Fibroblast of upper back skin (primary cell): ENCODE measurements around the gene NDUFC1.
"Not testable (repeated sequence)": the region's sequence is repeated elsewhere in the genome, so short reads cannot be mapped to it uniquely, and the experiment has no call there.

ENCODE experiments used
- DNase-seq: peaks from one replicate; pipeline ENCODE4 v3.0.0-alpha.2; 2013

NDUFC1 gene

DNA sequence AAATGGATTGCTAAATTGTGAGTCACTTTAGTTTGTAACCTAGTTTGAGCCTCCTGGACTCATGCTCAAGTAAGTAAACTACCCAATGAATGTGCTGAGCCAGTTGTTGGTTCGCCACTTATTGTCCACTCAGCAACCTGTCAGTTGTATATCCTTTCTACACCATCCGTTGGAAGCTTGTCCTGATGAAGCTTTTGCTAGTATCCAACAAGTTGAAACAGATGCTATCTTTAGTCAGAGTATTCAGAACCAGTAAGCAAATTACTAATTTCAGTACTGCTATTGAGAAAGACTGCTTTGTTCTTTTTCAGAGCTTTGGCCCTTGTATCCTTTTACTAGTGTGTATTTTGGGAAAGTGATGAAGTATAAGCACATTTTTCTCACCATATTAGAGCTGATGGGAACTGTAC is 5.3 kb downstream of the NDUFC1 start:
- DNase-seq = peak; percentile 27

DNA sequence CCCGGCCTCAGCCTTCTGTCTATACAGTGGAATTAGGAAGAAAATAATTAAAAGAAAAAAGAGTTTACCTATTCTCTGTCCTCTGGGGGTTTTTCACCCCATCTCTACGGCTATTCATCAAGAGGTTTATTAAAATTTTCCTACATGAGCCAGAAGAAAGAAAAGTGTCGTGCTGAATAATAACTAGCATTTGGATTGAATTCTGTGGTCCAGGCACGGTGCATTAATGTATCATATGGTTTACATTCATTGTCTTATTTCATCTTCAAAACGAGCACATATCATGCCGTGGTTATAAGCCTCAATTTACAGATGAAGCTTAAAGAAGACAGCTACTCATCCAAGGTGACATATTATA is 6.4 kb downstream of the NDUFC1 start:
- DNase-seq = no peak

GRCh38 chr4:139295206-139295941 is 6.9 kb downstream of the NDUFC1 start:
- DNase-seq = peak; percentile 90

DNA sequence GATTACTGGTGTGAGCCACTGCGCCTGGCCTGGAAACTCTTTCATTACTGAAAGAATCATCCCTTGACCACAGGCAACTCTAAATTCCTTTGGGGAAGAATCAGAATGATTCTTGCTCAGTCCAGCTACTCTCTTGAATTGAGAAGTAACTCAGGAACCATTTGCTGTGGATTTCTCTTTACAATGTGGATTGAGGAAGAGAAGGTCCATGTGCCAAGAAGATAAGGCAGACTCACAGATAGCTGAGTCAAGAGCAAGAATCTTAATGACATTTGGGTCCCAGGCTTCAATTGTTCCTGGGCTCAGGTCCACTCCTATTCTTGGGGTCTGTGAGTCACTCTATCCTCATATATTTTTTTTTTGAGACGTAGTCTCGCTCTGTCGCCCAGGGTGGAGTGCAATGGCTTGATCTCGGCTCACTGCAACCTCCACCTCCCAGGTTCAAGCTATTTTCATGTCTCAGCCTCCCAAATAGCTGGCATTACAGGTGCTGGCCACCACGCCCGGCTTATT is 16.0 kb downstream of the NDUFC1 start:
- no peak for DNase-seq

GRCh38 chr4:139282721-139283075 is 19.6 kb downstream of the NDUFC1 start:
- DNase-seq = no peak

GRCh38 chr4:139282065-139282720 is 20.1 kb downstream of the NDUFC1 start:
- DNase-seq = peak; percentile 26

GRCh38 chr4:139279760-139280620 is 22.3 kb downstream of the NDUFC1 start, which contains the start of gene MGARP:
Gene MGARP, minus strand, starts transcription at chr4:139280225. Its CDS starts 67 bp downstream, at chr4:139280158.
- DNase-seq = no peak

DNA sequence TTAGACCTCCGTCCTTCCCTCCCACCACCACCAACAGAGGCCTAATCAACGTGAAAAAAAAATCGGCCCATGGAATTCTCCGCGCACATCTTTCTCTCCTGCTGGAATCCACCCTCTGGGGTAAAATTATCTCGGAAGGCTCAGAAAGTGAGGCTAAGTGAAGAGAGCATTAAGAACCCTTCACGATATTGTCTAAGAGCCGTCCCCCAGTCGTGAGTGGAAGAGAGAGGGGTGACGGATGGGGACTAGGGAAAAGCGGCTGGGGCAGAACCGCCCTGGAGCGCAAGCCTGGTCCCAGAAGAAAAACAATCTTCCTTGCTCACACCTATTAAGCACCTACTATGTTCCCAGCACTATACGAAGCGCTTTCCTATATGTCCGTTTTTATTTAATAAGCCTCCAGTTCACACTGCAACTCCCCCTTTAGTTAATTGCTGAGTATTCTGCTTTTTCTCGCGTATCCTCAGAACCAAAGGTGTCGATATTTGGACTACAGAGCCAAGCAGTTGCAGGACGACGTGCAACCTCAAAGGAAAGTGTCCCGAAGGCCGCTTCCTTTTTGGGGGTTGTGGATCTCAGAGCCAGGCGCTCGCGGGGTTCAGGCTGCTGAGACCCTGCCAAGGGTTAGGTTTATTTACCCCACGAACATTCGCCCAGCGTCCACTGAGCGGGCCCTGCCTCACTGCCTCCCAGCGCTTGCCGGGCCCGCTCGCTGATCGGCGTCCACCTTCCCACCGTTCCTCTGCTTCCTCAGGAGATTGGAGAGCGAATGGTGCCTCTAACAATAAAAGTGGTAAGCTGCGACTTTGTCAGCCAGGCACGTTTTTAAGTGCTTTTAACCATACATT is 23.1 kb downstream of the NDUFC1 start:
- no peak for DNase-seq

GRCh38 chr4:139278485-139278884 is 23.8 kb downstream of the NDUFC1 start:
- DNase-seq = no peak

GRCh38 chr4:139275281-139275735 is 27.0 kb downstream of the NDUFC1 start:
- DNase-seq = no peak

GRCh38 chr4:139274790-139275189 is 27.5 kb downstream of the NDUFC1 start:
- DNase-seq = no peak

GRCh38 chr4:139273835-139274234 is 28.4 kb downstream of the NDUFC1 start:
- DNase-seq = no peak

GRCh38 chr4:139267301-139267700 is 35.0 kb downstream of the NDUFC1 start:
- no peak for DNase-seq

GRCh38 chr4:139266583-139267257 is 35.6 kb downstream of the NDUFC1 start:
- peak; percentile 74 for DNase-seq

GRCh38 chr4:139266208-139266582 is 36.1 kb downstream of the NDUFC1 start:
- no peak for DNase-seq

- no peak for DNase-seq
Measured at GRCh38 chr4:139265654-139266053, 36.6 kb downstream of the NDUFC1 start.

- DNase-seq = no peak
Measured at GRCh38 chr4:139256349-139256748, 45.9 kb downstream of the NDUFC1 start.

- not testable (repeated sequence) for DNase-seq
Measured at GRCh38 chr4:139255581-139255980, 46.7 kb downstream of the NDUFC1 start.

- DNase-seq = peak; percentile 75
Measured at GRCh38 chr4:139253713-139254112, 48.6 kb downstream of the NDUFC1 start.

DNA sequence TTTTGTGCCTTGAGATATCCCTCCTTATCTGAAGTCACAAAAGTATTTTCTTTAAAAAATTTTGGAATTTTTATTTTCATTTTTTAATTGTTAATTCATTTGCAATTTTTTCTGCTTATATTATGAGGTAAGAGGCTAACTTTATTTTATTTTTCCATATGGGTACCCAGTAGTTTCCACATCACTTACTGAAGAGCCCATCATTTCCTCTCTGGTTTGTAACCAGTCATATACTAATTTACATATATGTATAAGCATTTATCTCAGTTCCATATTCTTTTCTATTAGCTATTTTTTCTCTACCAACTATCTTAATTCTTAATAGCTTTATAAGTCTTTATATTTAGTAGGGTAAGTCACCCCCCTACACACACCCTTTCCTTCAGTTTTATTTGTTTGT is 49.2 kb downstream of the NDUFC1 start:
- DNase-seq = no peak

GRCh38 chr4:139247700-139248238 is 54.5 kb downstream of the NDUFC1 start:
- DNase-seq = no peak
